Gastroesophageal sphincter (tissue), 4 donors: ENCODE results near the gene OR10D3. TPM values are rescaled to one million over a fixed set of nuclear protein-coding genes. Genes with fewer than 3 reads are reported as not detected.

Experiments used
- ATAC-seq: fragments of 150-250 bp; one replicate; pipeline ENCODE4 v1.9.1; 2016; ENCODE audit warnings: mild to moderate bottlenecking, moderate library complexity
- H3K27ac ChIP-seq, 4 donors: fragments of 200-600 bp; sonication (generic) in 3 of 4; 1 replicate in 3 of 4; 2 replicates in 1 of 4; pipeline ENCODE4 v1.5.1; 2016 to 2019
- H3K27me3 ChIP-seq: fragments of 200-600 bp; sonication (generic); one replicate; pipeline ENCODE4 v1.5.1; 2019
- H3K36me3 ChIP-seq, 2 donors: fragments of 200-600 bp; sonication (generic); one replicate each; pipeline ENCODE4 v1.5.1; 2019; ENCODE audit warnings: control low read depth in 1 of 2
- H3K4me1 ChIP-seq, 3 donors: fragments of 200-600 bp; sonication (generic); 1 replicate in 2 of 3; 2 replicates in 1 of 3; pipeline ENCODE4 v1.5.1; 2016 to 2019; ENCODE audit warnings: control low read depth in 2 of 3
- H3K4me3 ChIP-seq, 2 donors: fragments of 200-600 bp; sonication (generic); one replicate each; pipeline ENCODE4 v1.5.1; 2019; ENCODE audit warnings: mild to moderate bottlenecking in 1 of 2, moderate library complexity in 1 of 2
- H3K9me3 ChIP-seq, 3 donors: fragments of 200-600 bp; sonication (generic); one replicate each; pipeline ENCODE4 v1.5.1; 2017 to 2019; ENCODE audit warnings: control low read depth in 2 of 3
- EP300 ChIP-seq: sonication (generic); formaldehyde crosslinking; IDR thresholded peaks from one replicate; pipeline ENCODE4 v1.6.1; 2017; ENCODE audit warnings: antibody characterized with exemption, mild to moderate bottlenecking
- POLR2A ChIP-seq, 2 donors: fragments of 450-650 bp; IDR thresholded peaks; one replicate each; pipeline ENCODE4 v1.6.1; 2017; ENCODE audit warnings: antibody characterized with exemption in 2 of 2, mild to moderate bottlenecking in 2 of 2, moderate library complexity in 1 of 2
- POLR2AphosphoS5 ChIP-seq: sonication (generic); formaldehyde crosslinking; IDR thresholded peaks from one replicate; pipeline ENCODE4 v1.6.1; 2017; ENCODE audit warnings: antibody characterized with exemption
- WGBS, 2 donors: methylation state at CpG; one replicate each; pipeline ENCODE4 v1.1.5; 2018; ENCODE audit warnings: low coverage in 1 of 2; 5-methylcytosine and 5-hydroxymethylcytosine counted together
- total RNA-seq, 4 donors: library from RNA; depleted of rRNA; stranded (reverse); fragments of >200 nt; gene quantifications; one replicate each; pipeline ENCODE4 v1.1.0, GENCODE V29; 2016
- TF ChIP-seq, protein P1 (sequence below), 4 experiments: fragments of 200-600 bp in 2 of 4; fragments of 450-650 bp in 2 of 4; sonication (generic) in 1 of 4; IDR thresholded peaks; one replicate each; pipeline ENCODE4 v1.5.1; 2017 to 2019; ENCODE audit warnings: antibody characterized with exemption in 4 of 4, mild to moderate bottlenecking in 2 of 4, moderate library complexity in 2 of 4

The OR10D3 gene
- total RNA-seq, 4 donors from 2014 or later: not detected

DNA sequence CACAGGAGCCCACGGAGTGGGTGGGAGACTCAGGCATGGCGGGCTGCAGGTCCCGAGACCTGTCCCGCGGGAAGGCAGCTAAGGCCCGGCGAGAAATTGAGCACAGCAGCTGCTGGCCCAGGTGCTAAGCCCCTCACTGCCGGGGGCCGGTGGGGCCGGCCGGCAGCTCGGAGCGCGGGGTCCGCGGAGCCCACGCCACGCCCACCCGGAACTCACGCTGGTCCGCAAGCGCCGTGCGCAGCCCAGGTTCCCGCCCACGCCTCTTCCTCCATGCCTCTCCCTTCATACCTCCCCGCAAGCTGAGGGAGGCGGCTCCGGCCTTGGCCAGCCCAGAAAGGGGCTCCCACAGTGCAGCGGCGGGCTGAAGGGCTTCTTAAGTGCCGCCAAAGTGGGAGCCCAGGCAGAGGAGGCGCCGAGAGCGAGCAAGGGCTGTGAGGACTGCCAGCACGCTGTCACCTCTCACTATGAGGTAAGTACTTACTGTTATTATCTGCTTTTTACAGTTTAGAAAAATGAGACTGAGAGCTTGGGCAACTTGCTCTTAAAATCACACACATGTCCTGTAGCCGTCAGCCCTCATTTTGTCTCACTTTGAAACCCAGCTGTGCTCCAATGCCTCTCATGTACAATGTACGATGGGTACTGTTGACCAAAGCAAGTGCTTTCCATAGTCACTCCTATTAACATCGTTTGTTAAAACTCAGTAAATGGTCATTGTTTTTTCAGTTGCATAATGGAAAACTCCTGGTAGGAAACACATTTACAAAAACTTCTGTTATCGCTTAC is 12.2 kb upstream of the OR10D3 start:
- Histone ChIP-seq H3K27me3 (peaks cover 8% of the 10 kb centered on the region), H3K4me3 (no peak overlapping the region), H3K36me3 (no peaks in the 10 kb centered on the region), H3K4me1 (no peaks in the 10 kb centered on the region), H3K9me3 (no peaks in the 10 kb centered on the region), H3K27ac (no peak overlapping the region)
- no peak for ATAC-seq
- no peak for TF ChIP-seq POLR2AphosphoS5
- TF ChIP-seq EP300: no peak
- no peak for TF ChIP-seq POLR2A (IDR thresholded peaks at IDR 0.05)
- TF ChIP-seq, protein P1, sequence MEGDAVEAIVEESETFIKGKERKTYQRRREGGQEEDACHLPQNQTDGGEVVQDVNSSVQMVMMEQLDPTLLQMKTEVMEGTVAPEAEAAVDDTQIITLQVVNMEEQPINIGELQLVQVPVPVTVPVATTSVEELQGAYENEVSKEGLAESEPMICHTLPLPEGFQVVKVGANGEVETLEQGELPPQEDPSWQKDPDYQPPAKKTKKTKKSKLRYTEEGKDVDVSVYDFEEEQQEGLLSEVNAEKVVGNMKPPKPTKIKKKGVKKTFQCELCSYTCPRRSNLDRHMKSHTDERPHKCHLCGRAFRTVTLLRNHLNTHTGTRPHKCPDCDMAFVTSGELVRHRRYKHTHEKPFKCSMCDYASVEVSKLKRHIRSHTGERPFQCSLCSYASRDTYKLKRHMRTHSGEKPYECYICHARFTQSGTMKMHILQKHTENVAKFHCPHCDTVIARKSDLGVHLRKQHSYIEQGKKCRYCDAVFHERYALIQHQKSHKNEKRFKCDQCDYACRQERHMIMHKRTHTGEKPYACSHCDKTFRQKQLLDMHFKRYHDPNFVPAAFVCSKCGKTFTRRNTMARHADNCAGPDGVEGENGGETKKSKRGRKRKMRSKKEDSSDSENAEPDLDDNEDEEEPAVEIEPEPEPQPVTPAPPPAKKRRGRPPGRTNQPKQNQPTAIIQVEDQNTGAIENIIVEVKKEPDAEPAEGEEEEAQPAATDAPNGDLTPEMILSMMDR (IDR thresholded peaks at IDR 0.05): no peak
- WGBS, 2 donors: 85% methylated on average over 7 to 9 of the region's 40 CpGs

DNA sequence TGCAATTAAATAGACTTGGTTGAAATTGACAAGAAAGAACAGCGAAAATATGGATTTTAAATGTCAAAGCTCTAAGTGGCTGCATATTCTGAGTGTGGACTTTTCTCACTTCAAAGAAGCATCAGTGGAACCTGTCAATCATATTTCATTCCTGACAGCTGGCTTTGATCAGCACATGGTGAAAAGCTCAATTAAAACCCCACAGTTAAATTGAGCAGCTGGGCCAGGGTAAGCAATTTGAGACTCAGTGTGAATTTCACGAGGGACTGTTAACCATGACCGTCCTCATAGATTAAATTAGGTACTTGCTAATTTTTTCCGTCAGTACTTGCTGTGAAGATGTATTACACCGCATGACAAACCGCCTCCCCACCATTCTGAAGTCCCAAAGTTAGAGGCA is 11.0 kb upstream of the OR10D3 start:
- no peak for ATAC-seq
- 74 to 78% methylated on average over 6 of the region's 6 CpGs for WGBS, 2 donors
- Histone ChIP-seq H3K4me1 (no peaks in the 10 kb centered on the region), H3K36me3 (no peaks in the 10 kb centered on the region), H3K27ac (no peak overlapping the region), H3K27me3 (peaks cover 8% of the 10 kb centered on the region), H3K4me3 (no peak overlapping the region), H3K9me3 (no peaks in the 10 kb centered on the region)
- no peak for TF ChIP-seq EP300
- no peak for TF ChIP-seq POLR2AphosphoS5
- no peak for TF ChIP-seq POLR2A (IDR thresholded peaks at IDR 0.05)
- TF ChIP-seq, protein P1 (IDR thresholded peaks at IDR 0.05): no peak

DNA sequence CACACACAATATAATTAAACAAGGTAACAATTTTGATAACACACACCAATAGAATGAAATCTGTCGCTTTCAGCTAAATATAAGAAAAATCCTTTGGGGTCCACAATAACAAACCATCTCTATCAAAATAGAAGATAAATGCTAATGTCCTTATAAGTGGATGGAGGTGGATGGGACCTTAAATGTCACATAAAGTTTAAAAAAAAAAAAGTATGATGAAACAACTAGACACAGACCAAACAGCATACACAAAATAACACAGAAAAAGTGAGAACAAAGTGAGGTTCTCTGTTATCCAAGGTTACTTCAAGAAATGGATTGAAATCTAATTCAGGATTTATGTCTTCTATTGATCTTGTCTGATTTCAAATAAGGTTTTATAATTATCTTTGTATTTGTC is 10.5 kb upstream of the OR10D3 start:
- 83% methylated on average over 1 of the region's 1 CpG; no CpG with 5 or more reads in 1 of the 2 donors for WGBS, 2 donors
- no peak for ATAC-seq
- no peaks in the 10 kb centered on the region for H3K9me3 ChIP-seq
- no peaks in the 10 kb centered on the region for H3K36me3 ChIP-seq
- H3K27me3 ChIP-seq: peaks cover 5% of the 10 kb centered on the region
- H3K4me3 ChIP-seq: no peak overlapping the region
- TF ChIP-seq, protein P1 (IDR thresholded peaks at IDR 0.05): no peak
- TF ChIP-seq POLR2A (IDR thresholded peaks at IDR 0.05): no peak
- TF ChIP-seq EP300: no peak
- no peak for TF ChIP-seq POLR2AphosphoS5
- H3K27ac ChIP-seq: no peak overlapping the region
- no peaks in the 10 kb centered on the region for H3K4me1 ChIP-seq

DNA sequence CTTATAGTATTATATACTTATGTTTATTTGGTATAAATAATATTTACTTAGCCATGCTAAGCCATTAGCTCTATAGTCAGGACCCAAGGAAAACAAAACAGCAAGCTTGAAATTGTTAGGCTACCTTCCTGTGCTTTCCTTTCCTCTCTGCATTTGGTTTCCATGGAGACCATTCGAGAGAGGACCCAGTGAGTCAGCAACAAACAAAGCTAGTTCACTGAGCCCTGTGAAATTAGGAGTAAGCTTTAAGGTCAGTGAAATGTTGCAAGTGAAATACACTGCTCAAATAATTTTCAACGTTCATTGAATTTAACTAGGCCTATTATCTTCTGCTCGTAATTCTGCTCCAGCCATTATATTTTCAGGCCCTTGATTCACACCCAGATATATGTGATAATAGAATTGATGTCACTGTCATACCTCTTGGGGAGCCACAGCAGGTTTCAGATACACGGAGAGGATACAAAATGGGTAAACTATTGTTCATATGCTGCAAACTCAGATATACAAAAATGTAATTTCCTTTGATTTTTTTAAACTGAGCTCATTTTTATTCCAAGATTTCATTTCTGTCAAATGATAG is 9.1 kb upstream of the OR10D3 start:
- TF ChIP-seq POLR2AphosphoS5 (no peak), POLR2A (IDR thresholded peaks at IDR 0.05) (no peak), EP300 (no peak)
- TF ChIP-seq, protein P1 (IDR thresholded peaks at IDR 0.05): no peak
- H3K4me1 ChIP-seq: no peaks in the 10 kb centered on the region
- no peaks in the 10 kb centered on the region for H3K36me3 ChIP-seq
- no peaks in the 10 kb centered on the region for H3K9me3 ChIP-seq
- H3K27me3 ChIP-seq: no peaks in the 10 kb centered on the region
- no peak for ATAC-seq
- H3K4me3 ChIP-seq: no peak overlapping the region
- no peak overlapping the region for H3K27ac ChIP-seq
- WGBS, 2 donors: 10 to 22% methylated on average over 4 of the region's 4 CpGs
